SK-N-SH treated with all-trans-retinoic acid at 6 μM for 48 hours (cell line): Measurements from ENCODE around the gene SPAG9.

Source experiments
- ATAC-seq: fragments of 200-7000 bp; cut with Tn5 transposase; 3 replicates; pipeline ENCODE4 v1.9.1; 2020; ENCODE audit warnings: mild to moderate bottlenecking, moderate library complexity
- ARNTL ChIP-seq: fragments of 450-650 bp; formaldehyde crosslinking; IDR thresholded peaks from 2 replicates; pipeline ENCODE4 v1.5.0; 2020; ENCODE audit warnings: low read depth, mild to moderate bottlenecking, moderate library complexity, borderline replicate concordance
- BACH2 ChIP-seq: fragments of 250-450 bp; sonication (Bioruptor Pico); IDR thresholded peaks from 2 replicates; pipeline ENCODE4 v1.9.0; 2021; ENCODE audit warnings: mild to moderate bottlenecking, borderline replicate concordance
- CREB5 ChIP-seq: fragments of 250-450 bp; sonication (Bioruptor Pico); IDR thresholded peaks from 2 replicates; pipeline ENCODE4 v1.5.1; 2020; ENCODE audit warnings: low read depth, mild to moderate bottlenecking, moderate library complexity
- CSDC2 ChIP-seq: fragments of 250-450 bp; sonication (Bioruptor Pico); IDR thresholded peaks from 2 replicates; pipeline ENCODE4 v1.5.0; 2020; ENCODE audit warnings: mild to moderate bottlenecking, moderate library complexity
- ESRRG ChIP-seq: fragments of 250-450 bp; sonication (Bioruptor Pico); IDR thresholded peaks from 2 replicates; pipeline ENCODE4 v1.6.1; 2021; ENCODE audit warnings: mild to moderate bottlenecking
- GLIS3 ChIP-seq: fragments of 250-450 bp; sonication (Bioruptor Pico); IDR thresholded peaks from 2 replicates; pipeline ENCODE4 v1.5.0; 2020; ENCODE audit warnings: mild to moderate bottlenecking, moderate library complexity
- ISL1 ChIP-seq: fragments of 250-450 bp; sonication (Bioruptor Pico); IDR thresholded peaks from 2 replicates; pipeline ENCODE4 v2.1.2; 2022; ENCODE audit warnings: mild to moderate bottlenecking, moderate library complexity
- OSR1 ChIP-seq: fragments of 250-450 bp; sonication (Bioruptor Pico); IDR thresholded peaks from 2 replicates; pipeline ENCODE4 v1.8.0; 2022; ENCODE audit warnings: moderate library complexity, mild to moderate bottlenecking, inconsistent platforms
- PPARA ChIP-seq: fragments of 250-450 bp; sonication (Bioruptor Pico); IDR thresholded peaks from 2 replicates; pipeline ENCODE4 v1.5.0; 2020; ENCODE audit warnings: mild to moderate bottlenecking, borderline replicate concordance
- RARB ChIP-seq: fragments of 250-450 bp; sonication (Bioruptor Pico); IDR thresholded peaks from 2 replicates; pipeline ENCODE4 v1.8.0; 2021; ENCODE audit warnings: mild to moderate bottlenecking, moderate library complexity
- SNAI2 ChIP-seq: fragments of 250-450 bp; sonication (Bioruptor Pico); IDR thresholded peaks from 2 replicates; pipeline ENCODE4 v1.5.0; 2020; ENCODE audit warnings: mild to moderate bottlenecking, moderate library complexity
- TCF4 ChIP-seq: fragments of 250-450 bp; sonication (Bioruptor Pico); IDR thresholded peaks from 2 replicates; pipeline ENCODE4 v1.8.0; 2021; ENCODE audit warnings: mild to moderate bottlenecking, moderate library complexity, borderline replicate concordance
- TSHZ2 ChIP-seq: fragments of 250-450 bp; sonication (Bioruptor Pico); IDR thresholded peaks from 2 replicates; pipeline ENCODE4 v1.5.0; 2020; ENCODE audit warnings: mild to moderate bottlenecking, moderate library complexity
- ZC3H10 ChIP-seq: fragments of 250-450 bp; sonication (Bioruptor Pico); IDR thresholded peaks from 2 replicates; pipeline ENCODE4 v1.5.1; 2021; ENCODE audit warnings: mild to moderate bottlenecking, moderate library complexity
- ZFP3 ChIP-seq: fragments of 250-450 bp; sonication (Bioruptor Pico); IDR thresholded peaks from 2 replicates; pipeline ENCODE4 v1.5.0; 2020; ENCODE audit warnings: mild to moderate bottlenecking, moderate library complexity
- ZFP30 ChIP-seq: fragments of 450-650 bp; formaldehyde crosslinking; IDR thresholded peaks from 2 replicates; pipeline ENCODE4 v1.5.0; 2022; ENCODE audit warnings: mild to moderate bottlenecking, moderate library complexity
- ZNF565 ChIP-seq: fragments of 450-650 bp; formaldehyde crosslinking; conservative IDR thresholded peaks from 2 replicates; pipeline ENCODE4 v1.5.0; 2020; ENCODE audit warnings: low read depth, mild to moderate bottlenecking, moderate library complexity
- ZNF70 ChIP-seq: fragments of 450-650 bp; formaldehyde crosslinking; IDR thresholded peaks from 2 replicates; pipeline ENCODE4 v1.5.0; 2020; ENCODE audit warnings: mild to moderate bottlenecking, moderate library complexity
- TF ChIP-seq, protein P1 (sequence below): fragments of 250-450 bp; sonication (Bioruptor Pico); IDR thresholded peaks from 2 replicates; pipeline ENCODE4 v1.8.0; 2020; ENCODE audit warnings: mild to moderate bottlenecking, moderate library complexity, borderline replicate concordance
- TF ChIP-seq, protein P2 (sequence below): fragments of 250-450 bp; sonication (Bioruptor Pico); IDR thresholded peaks from 2 replicates; pipeline ENCODE4 v1.8.0; 2021; ENCODE audit warnings: low read depth, mild to moderate bottlenecking, moderate library complexity, borderline replicate concordance
- TF ChIP-seq, protein P3 (sequence below): fragments of 250-450 bp; sonication (Bioruptor Pico); IDR thresholded peaks from 2 replicates; pipeline ENCODE4 v1.5.1; 2021; ENCODE audit warnings: mild to moderate bottlenecking, moderate library complexity

SPAG9 gene

DNA sequence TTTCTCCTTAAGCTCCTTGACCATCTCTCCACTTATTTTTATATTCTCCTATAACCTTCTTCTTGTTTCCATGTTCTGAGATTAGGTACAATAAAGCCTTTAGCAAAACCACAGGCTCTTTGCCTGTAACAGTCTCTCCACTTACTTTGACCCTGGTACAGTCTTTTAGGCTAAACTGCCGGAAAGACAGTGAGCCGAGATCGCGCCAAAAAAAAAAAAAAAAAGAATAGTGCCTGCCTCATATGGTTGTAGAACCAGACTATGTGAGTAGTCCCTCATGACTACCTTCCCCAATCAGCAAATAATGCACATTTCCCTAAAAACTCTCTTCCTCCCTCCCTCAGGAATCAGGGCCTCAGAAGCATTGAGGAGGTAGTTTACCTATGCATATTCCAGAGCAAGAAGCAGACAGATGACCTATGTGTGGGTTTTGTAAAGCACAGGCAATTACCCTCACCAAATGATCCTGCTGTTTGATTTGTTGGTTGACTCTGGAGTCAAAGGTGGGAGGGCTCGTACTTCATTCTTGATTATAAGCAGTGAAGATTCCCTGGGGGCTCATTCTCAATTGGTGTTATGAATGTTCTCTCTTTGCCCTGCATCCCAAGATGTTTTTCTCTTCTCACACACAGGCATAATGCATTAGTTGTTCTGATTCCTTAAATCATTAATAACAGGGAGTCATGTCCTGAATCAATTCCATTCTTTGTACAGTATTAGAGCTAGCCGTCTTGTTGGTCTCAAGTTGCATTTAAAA lies 23.8 kb upstream of the SPAG9 start:
- ATAC-seq = no peak; the same call in 2 of the 3 replicates
- no peak for TF ChIP-seq ESRRG (CRISPR knock-in tag)
- no peak for TF ChIP-seq TSHZ2 (CRISPR knock-in tag)
- no peak for TF ChIP-seq ZNF565 (CRISPR knock-in tag)
- TF ChIP-seq GLIS3 (CRISPR knock-in tag) = no peak
- TF ChIP-seq, protein P1, sequence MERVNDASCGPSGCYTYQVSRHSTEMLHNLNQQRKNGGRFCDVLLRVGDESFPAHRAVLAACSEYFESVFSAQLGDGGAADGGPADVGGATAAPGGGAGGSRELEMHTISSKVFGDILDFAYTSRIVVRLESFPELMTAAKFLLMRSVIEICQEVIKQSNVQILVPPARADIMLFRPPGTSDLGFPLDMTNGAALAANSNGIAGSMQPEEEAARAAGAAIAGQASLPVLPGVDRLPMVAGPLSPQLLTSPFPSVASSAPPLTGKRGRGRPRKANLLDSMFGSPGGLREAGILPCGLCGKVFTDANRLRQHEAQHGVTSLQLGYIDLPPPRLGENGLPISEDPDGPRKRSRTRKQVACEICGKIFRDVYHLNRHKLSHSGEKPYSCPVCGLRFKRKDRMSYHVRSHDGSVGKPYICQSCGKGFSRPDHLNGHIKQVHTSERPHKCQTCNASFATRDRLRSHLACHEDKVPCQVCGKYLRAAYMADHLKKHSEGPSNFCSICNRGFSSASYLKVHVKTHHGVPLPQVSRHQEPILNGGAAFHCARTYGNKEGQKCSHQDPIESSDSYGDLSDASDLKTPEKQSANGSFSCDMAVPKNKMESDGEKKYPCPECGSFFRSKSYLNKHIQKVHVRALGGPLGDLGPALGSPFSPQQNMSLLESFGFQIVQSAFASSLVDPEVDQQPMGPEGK (CRISPR knock-in tag) = no peak
- no peak for TF ChIP-seq TCF4 (CRISPR knock-in tag)
- TF ChIP-seq CREB5 (CRISPR knock-in tag) = no peak
- no peak for TF ChIP-seq SNAI2 (CRISPR knock-in tag)

DNA sequence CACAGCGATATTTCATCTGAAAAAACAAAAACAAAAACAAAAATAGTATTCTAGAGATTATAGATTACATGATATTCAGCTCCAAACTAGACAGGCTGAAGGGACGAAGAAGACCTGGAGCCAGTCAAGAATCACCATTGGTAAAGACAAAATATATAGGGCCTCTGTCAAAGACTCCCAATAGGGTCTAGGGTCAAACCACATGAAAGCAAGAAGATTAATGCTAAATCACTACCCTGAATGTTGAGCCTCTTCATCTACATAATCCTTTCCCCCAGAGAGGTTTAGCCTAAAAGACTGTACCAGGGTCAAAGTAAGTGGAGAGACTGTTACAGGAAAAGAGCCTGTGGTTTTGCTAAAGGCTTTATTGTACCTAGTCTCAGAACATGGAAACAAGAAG lies 21.9 kb upstream of the SPAG9 start:
- TF ChIP-seq, protein P2, sequence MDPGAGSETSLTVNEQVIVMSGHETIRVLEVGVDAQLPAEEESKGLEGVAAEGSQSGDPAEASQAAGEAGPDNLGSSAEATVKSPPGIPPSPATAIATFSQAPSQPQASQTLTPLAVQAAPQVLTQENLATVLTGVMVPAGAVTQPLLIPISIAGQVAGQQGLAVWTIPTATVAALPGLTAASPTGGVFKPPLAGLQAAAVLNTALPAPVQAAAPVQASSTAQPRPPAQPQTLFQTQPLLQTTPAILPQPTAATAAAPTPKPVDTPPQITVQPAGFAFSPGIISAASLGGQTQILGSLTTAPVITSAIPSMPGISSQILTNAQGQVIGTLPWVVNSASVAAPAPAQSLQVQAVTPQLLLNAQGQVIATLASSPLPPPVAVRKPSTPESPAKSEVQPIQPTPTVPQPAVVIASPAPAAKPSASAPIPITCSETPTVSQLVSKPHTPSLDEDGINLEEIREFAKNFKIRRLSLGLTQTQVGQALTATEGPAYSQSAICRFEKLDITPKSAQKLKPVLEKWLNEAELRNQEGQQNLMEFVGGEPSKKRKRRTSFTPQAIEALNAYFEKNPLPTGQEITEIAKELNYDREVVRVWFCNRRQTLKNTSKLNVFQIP (CRISPR knock-in tag) = no peak
- TF ChIP-seq ZC3H10 (CRISPR knock-in tag) (no peak), PPARA (CRISPR knock-in tag) (no peak), ZNF70 (CRISPR knock-in tag) (no peak), ISL1 (CRISPR knock-in tag) (no peak), RARB (CRISPR knock-in tag) (no peak), ZNF565 (CRISPR knock-in tag) (no peak), ZFP30 (no peak), CREB5 (CRISPR knock-in tag) (no peak), GLIS3 (CRISPR knock-in tag) (no peak), ARNTL (no peak), ZFP3 (CRISPR knock-in tag) (no peak), OSR1 (no peak)
- TF ChIP-seq, protein P3, sequence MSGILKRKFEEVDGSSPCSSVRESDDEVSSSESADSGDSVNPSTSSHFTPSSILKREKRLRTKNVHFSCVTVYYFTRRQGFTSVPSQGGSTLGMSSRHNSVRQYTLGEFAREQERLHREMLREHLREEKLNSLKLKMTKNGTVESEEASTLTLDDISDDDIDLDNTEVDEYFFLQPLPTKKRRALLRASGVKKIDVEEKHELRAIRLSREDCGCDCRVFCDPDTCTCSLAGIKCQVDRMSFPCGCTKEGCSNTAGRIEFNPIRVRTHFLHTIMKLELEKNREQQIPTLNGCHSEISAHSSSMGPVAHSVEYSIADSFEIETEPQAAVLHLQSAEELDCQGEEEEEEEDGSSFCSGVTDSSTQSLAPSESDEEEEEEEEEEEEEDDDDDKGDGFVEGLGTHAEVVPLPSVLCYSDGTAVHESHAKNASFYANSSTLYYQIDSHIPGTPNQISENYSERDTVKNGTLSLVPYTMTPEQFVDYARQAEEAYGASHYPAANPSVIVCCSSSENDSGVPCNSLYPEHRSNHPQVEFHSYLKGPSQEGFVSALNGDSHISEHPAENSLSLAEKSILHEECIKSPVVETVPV (CRISPR knock-in tag) = no peak
- TF ChIP-seq, all 23 proteins: peak for 0
- no peak for ATAC-seq

GRCh38 chr17:51135956-51136355 lies 15.3 kb upstream of the SPAG9 start:
- TF ChIP-seq ZNF70 (CRISPR knock-in tag) = no peak
- no peak for TF ChIP-seq CREB5 (CRISPR knock-in tag)
- TF ChIP-seq BACH2 = no peak
- no peak for TF ChIP-seq CSDC2 (CRISPR knock-in tag)
- ATAC-seq = no peak
